Fibroblast of lung (primary cell): ENCODE results near the gene PDE11A. TPM values are rescaled to one million over a fixed set of nuclear protein-coding genes. Genes with fewer than 3 reads are reported as not detected.
A peak's percentile ranks its signal among the peaks of the same experiment; 100 is the strongest.

Experiments used
- DNase-seq, 2 donors: peaks; one replicate each; pipeline versions ENCODE4 v3.0.0 to v3.0.0-alpha.2; 2010; ENCODE audit warnings: low read depth in 2 of 2
- H2AFZ ChIP-seq: 2 replicates; pipeline ENCODE4 v1.5.1; 2012; ENCODE audit warnings: low read length, control low read depth, inconsistent platforms
- H3K27ac ChIP-seq: 2 replicates; pipeline ENCODE4 v1.5.1; 2011; ENCODE audit warnings: low read length, control low read depth; ENCODE audit not compliant: insufficient read depth
- H3K27me3 ChIP-seq: 2 replicates; pipeline ENCODE4 v1.5.1; 2011; ENCODE audit warnings: mild to moderate bottlenecking, low read length; ENCODE audit not compliant: control insufficient read depth, insufficient read depth
- H3K36me3 ChIP-seq: 2 replicates; pipeline ENCODE4 v1.5.1; 2011; ENCODE audit warnings: low read length; ENCODE audit not compliant: control insufficient read depth, insufficient read depth
- H3K4me1 ChIP-seq: 2 replicates; pipeline ENCODE4 v1.5.1; 2011; ENCODE audit warnings: low read length; ENCODE audit not compliant: control insufficient read depth, insufficient read depth; ENCODE audit errors: extremely low read depth
- H3K4me2 ChIP-seq: 2 replicates; pipeline ENCODE4 v1.5.1; 2011; ENCODE audit warnings: low read length, control low read depth; ENCODE audit not compliant: insufficient read depth; ENCODE audit errors: extremely low read depth
- H3K4me3 ChIP-seq, 4 experiments: fragments of 200-600 bp in 1 of 4; sonication (generic) in 1 of 4; replicated peaks in 1 of 4; 2 replicates each; pipeline ENCODE4 v1.5.1; 2011 to 2016; ENCODE audit warnings: low read length in 4 of 4, low read depth in 3 of 4, mild to moderate bottlenecking in 3 of 4, control low read depth in 2 of 4, inconsistent platforms in 1 of 4, mixed read lengths in 1 of 4; ENCODE audit not compliant: insufficient read depth in 1 of 4; ENCODE audit errors: control extremely low read depth in 1 of 4
- H3K79me2 ChIP-seq: 2 replicates; pipeline ENCODE4 v1.5.1; 2012; ENCODE audit warnings: mild to moderate bottlenecking, low read length, inconsistent platforms; ENCODE audit not compliant: control insufficient read depth, insufficient read depth
- H3K9ac ChIP-seq: 2 replicates; pipeline ENCODE4 v1.5.1; 2011; ENCODE audit warnings: mild to moderate bottlenecking, low read length, control low read depth; ENCODE audit not compliant: insufficient read depth
- H3K9me3 ChIP-seq: 2 replicates; pipeline ENCODE4 v1.5.1; 2012; ENCODE audit warnings: low read depth, low read length; ENCODE audit not compliant: control insufficient read depth, insufficient read depth
- H4K20me1 ChIP-seq: 2 replicates; pipeline ENCODE4 v1.5.1; 2011; ENCODE audit warnings: low read length; ENCODE audit not compliant: control insufficient read depth, insufficient read depth; ENCODE audit errors: extremely low read depth
- EZH2 ChIP-seq: IDR thresholded peaks from 2 replicates; pipeline ENCODE4 v1.5.1; 2012; ENCODE audit warnings: low read length, control low read depth, mild to moderate bottlenecking; ENCODE audit errors: missing control alignments
- polyA plus RNA-seq, 2 donors: library from polyadenylated mRNA; depleted of rRNA in 1 of 2; stranded (reverse) in 1 of 2; unstranded in 1 of 2; fragments of >200 nt; gene quantifications; 2 replicates each; pipeline ENCODE4 v1.2.1, GENCODE V29; 2011 to 2012; ENCODE audit warnings: missing spikeins in 1 of 2
- total RNA-seq: library from RNA; depleted of rRNA; stranded (reverse); fragments of >200 nt; gene quantifications from 2 replicates; pipeline ENCODE4 v1.2.1, GENCODE V29; 2014
- TF ChIP-seq, protein P1 (sequence below), 2 donors: IDR thresholded peaks in 1 of 2; conservative IDR thresholded peaks in 1 of 2; 1 replicate in 1 of 2; 2 replicates in 1 of 2; pipeline ENCODE4 v1.5.1; 2011 to 2012; ENCODE audit warnings: low read length in 2 of 2, control low read depth in 1 of 2, inconsistent platforms in 1 of 2, low read depth in 1 of 2, mild to moderate bottlenecking in 1 of 2

Gene PDE11A
- total and polyA plus RNA-seq, 2 donors (not counting 1 experiment from before 2014, with no cell fraction given), result 0.03 to 0.33 TPM

- Histone ChIP-seq H3K27ac (no peak overlapping the region), H3K36me3 (no peaks in the 10 kb centered on the region), H3K9me3 (no peaks in the 10 kb centered on the region), H3K79me2 (no peaks in the 10 kb centered on the region), H4K20me1 (no peaks in the 10 kb centered on the region), H3K27me3 (no peaks in the 10 kb centered on the region), H3K4me3 (no peak overlapping the region), H3K4me2 (no peak overlapping the region), H3K4me1 (no peaks in the 10 kb centered on the region), H3K9ac (no peak overlapping the region), H2AFZ (no peak overlapping the region)
- no peak for DNase-seq
- TF ChIP-seq, protein P1, sequence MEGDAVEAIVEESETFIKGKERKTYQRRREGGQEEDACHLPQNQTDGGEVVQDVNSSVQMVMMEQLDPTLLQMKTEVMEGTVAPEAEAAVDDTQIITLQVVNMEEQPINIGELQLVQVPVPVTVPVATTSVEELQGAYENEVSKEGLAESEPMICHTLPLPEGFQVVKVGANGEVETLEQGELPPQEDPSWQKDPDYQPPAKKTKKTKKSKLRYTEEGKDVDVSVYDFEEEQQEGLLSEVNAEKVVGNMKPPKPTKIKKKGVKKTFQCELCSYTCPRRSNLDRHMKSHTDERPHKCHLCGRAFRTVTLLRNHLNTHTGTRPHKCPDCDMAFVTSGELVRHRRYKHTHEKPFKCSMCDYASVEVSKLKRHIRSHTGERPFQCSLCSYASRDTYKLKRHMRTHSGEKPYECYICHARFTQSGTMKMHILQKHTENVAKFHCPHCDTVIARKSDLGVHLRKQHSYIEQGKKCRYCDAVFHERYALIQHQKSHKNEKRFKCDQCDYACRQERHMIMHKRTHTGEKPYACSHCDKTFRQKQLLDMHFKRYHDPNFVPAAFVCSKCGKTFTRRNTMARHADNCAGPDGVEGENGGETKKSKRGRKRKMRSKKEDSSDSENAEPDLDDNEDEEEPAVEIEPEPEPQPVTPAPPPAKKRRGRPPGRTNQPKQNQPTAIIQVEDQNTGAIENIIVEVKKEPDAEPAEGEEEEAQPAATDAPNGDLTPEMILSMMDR (conservative IDR thresholded peaks at IDR 0.05 in 1 of 2, IDR thresholded peaks at IDR 0.05 in 1 of 2; ENCODE audit: low read depth in 1 of 2, low read length in 2 of 2), result no peak
- no peak for TF ChIP-seq EZH2
Observed at GRCh38 chr2:177611310-177611886, 461.2 kb downstream of the PDE11A start.

- Histone ChIP-seq H3K27ac (no peak overlapping the region), H4K20me1 (no peaks in the 10 kb centered on the region), H3K4me1 (no peaks in the 10 kb centered on the region), H3K36me3 (no peaks in the 10 kb centered on the region), H3K27me3 (no peaks in the 10 kb centered on the region), H3K4me3 (no peak overlapping the region), H3K9me3 (no peaks in the 10 kb centered on the region), H2AFZ (no peak overlapping the region), H3K4me2 (no peak overlapping the region), H3K79me2 (no peaks in the 10 kb centered on the region), H3K9ac (no peak overlapping the region)
- no peak for TF ChIP-seq EZH2
- TF ChIP-seq, protein P1 (conservative IDR thresholded peaks at IDR 0.05 in 1 of 2, IDR thresholded peaks at IDR 0.05 in 1 of 2; ENCODE audit: low read depth in 1 of 2, low read length in 2 of 2), result no peak
- no peak for DNase-seq
Observed at GRCh38 chr2:177610813-177611212, 461.8 kb downstream of the PDE11A start.

DNA sequence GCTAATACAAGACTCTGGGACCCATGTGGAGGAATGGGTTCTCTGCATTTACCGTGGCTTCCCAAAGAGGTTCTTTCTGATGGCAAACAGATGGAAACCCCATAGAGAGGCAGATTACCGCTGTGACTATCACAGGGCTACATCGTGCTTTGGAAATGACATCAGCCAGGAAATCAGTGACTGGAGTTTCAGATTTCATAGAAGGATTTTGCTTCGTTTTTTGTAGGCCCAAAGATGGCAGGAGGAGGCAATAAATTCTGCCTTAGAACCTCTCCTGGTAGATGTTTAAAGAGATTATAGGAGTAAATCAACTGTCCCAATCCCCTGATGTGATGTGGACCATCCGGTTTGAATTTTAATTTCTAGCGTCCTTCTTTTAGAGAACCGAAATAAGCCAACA, 465.9 kb downstream of the PDE11A start:
- Histone ChIP-seq H4K20me1 (no peaks in the 10 kb centered on the region), H3K9ac (no peak overlapping the region), H3K36me3 (no peaks in the 10 kb centered on the region), H3K27ac (no peak overlapping the region), H3K9me3 (no peaks in the 10 kb centered on the region), H3K79me2 (no peaks in the 10 kb centered on the region), H3K4me1 (no peaks in the 10 kb centered on the region), H2AFZ (no peak overlapping the region), H3K4me3 (no peak overlapping the region), H3K4me2 (no peak overlapping the region), H3K27me3 (no peaks in the 10 kb centered on the region)
- TF ChIP-seq, protein P1 (conservative IDR thresholded peaks at IDR 0.05 in 1 of 2, IDR thresholded peaks at IDR 0.05 in 1 of 2; ENCODE audit: low read depth in 1 of 2, low read length in 2 of 2), result no peak
- TF ChIP-seq EZH2, result no peak
- peak; percentile 9 to 11 for DNase-seq
